ENCODE measurements around the gene ENTPD2. TPM values are rescaled to one million over a fixed set of nuclear protein-coding genes. Genes with fewer than 3 reads are reported as not detected.

Gene ENTPD2
- total RNA-seq, 1 experiment from 2014 or later = 31.5 TPM

- intact Hi-C loops (cut with micrococcal nuclease) = no loop called here
- H3K27ac Mint-ChIP-seq (ENCODE audit: low read depth, unreplicated experiment) = no peak overlapping the region
- no peak for TF ChIP-seq CTCF (IDR thresholded peaks at IDR 0.05; ENCODE audit: unreplicated experiment)
These were observed 15.0 kb upstream of the ENTPD2 start for GRCh38 chr9:137068539-137069507.

GRCh38 chr9:137067860-137068538 lies 14.1 kb upstream of the ENTPD2 start:
- CTCF ChIA-PET = interaction anchor here (0.6 to 10.9 kb wide), 21 partner anchors 9 to 1026 kb away, joined by 3 to 170 read pairs (median 4); partner anchors contain the start of genes ABCA2, FUT7, NPDC1 and UAP1L1
- H3K36me3 Mint-ChIP-seq (ENCODE audit: insufficient read depth, unreplicated experiment) = no peaks in the 10 kb centered on the region
- BruUV-seq (replicated peaks) = no TSS peak
- peak; percentile 66 for TF ChIP-seq CTCF (IDR thresholded peaks at IDR 0.05; ENCODE audit: unreplicated experiment)
- intact Hi-C loops (cut with micrococcal nuclease) = no loop called here
- POLR2A ChIA-PET = interaction anchor here (0.7 to 2.6 kb wide), 8 partner anchors 9 to 268 kb away, joined by 3 to 19 read pairs (median 4); partner anchors contain the start of genes MAN1B1 and NPDC1
- H3K27ac Mint-ChIP-seq (ENCODE audit: low read depth, unreplicated experiment) = no peak overlapping the region
- peak; percentile 91 for DNase-seq (ENCODE audit: unreplicated experiment)
- H3K4me3 Mint-ChIP-seq (ENCODE audit: unreplicated experiment) = peak overlapping the region; percentile 14
- no peaks in the 10 kb centered on the region for H3K9me3 Mint-ChIP-seq (ENCODE audit: unreplicated experiment)
- no peaks in the 10 kb centered on the region for H3K27me3 Mint-ChIP-seq (ENCODE audit: insufficient read depth, unreplicated experiment)
- H3K4me1 Mint-ChIP-seq (ENCODE audit: insufficient read depth, unreplicated experiment) = peaks cover 17% of the 10 kb centered on the region

More at GRCh38 chr9:137068539-137069507, 15.0 kb upstream of the ENTPD2 start:
- Mint-ChIP-seq H3K27me3 (ENCODE audit: insufficient read depth, unreplicated experiment) (no peaks in the 10 kb centered on the region), H3K4me3 (ENCODE audit: unreplicated experiment) (peak overlapping the region; percentile 40), H3K9me3 (ENCODE audit: unreplicated experiment) (no peaks in the 10 kb centered on the region), H3K36me3 (ENCODE audit: insufficient read depth, unreplicated experiment) (no peaks in the 10 kb centered on the region), H3K4me1 (ENCODE audit: insufficient read depth, unreplicated experiment) (peaks cover 16% of the 10 kb centered on the region)
- CTCF ChIA-PET = interaction anchor here (0.6 to 10.9 kb wide), 19 partner anchors 8 to 303 kb away, joined by 3 to 170 read pairs (median 4); partner anchors contain the start of genes ABCA2, FUT7, NPDC1 and UAP1L1
- POLR2A ChIA-PET = interaction anchor here (0.7 to 3.3 kb wide), 10 partner anchors 8 to 22 kb away, joined by 3 to 22 read pairs (median 8); partner anchors contain the start of genes MAN1B1 and NPDC1
- no peak for DNase-seq (ENCODE audit: unreplicated experiment)
- BruUV-seq (replicated peaks) = no TSS peak

GRCh38 chr9:137066096-137066861 lies 12.4 kb upstream of the ENTPD2 start:
- no peak for DNase-seq (ENCODE audit: unreplicated experiment)
- H3K9me3 Mint-ChIP-seq (ENCODE audit: unreplicated experiment) = no peaks in the 10 kb centered on the region
- H3K36me3 Mint-ChIP-seq (ENCODE audit: insufficient read depth, unreplicated experiment) = no peaks in the 10 kb centered on the region
- BruUV-seq (replicated peaks) = no TSS peak
- no peak overlapping the region for H3K4me3 Mint-ChIP-seq (ENCODE audit: unreplicated experiment)
- ChIA-PET CTCF (interaction anchor here (0.6 to 10.9 kb wide), 10 partner anchors 8 to 272 kb away, joined by 3 to 170 read pairs (median 14); partner anchors contain the start of genes ABCA2, FUT7, MAN1B1 and NPDC1), POLR2A (interaction anchor here (1.5 to 2.6 kb wide), 2 partner anchors 20 to 160 kb away, joined by 4 to 19 read pairs; partner anchors contain the start of gene NPDC1)
- H3K27ac Mint-ChIP-seq (ENCODE audit: low read depth, unreplicated experiment) = no peak overlapping the region
- intact Hi-C loops (cut with micrococcal nuclease) = no loop called here
- TF ChIP-seq CTCF (IDR thresholded peaks at IDR 0.05; ENCODE audit: unreplicated experiment) = no peak
- peaks cover 22% of the 10 kb centered on the region for H3K4me1 Mint-ChIP-seq (ENCODE audit: insufficient read depth, unreplicated experiment)
- no peaks in the 10 kb centered on the region for H3K27me3 Mint-ChIP-seq (ENCODE audit: insufficient read depth, unreplicated experiment)

Measured in MCF 10A (cell line).